ENCODE data around the gene LGALS9. TPM values are rescaled to one million over a fixed set of nuclear protein-coding genes. Genes with fewer than 3 reads are reported as not detected.

The LGALS9 gene
- total RNA-seq, 2 experiments from 2014 or later, result 33.7 to 33.8 TPM

- ChIA-PET POLR2A (interaction anchor here (0.9 to 1.2 kb wide), 2 partner anchors 52 to 130 kb away, joined by 3 to 5 read pairs; no protein-coding TSS in a partner anchor), CTCF (interaction anchor here (0.6 to 2.4 kb wide), 10 partner anchors 16 to 360 kb away, joined by 3 to 8 read pairs (median 3); no protein-coding TSS in a partner anchor)
- no peak for DNase-seq
- Mint-ChIP-seq H3K36me3 (ENCODE audit: low read depth) (peaks cover 32% of the 10 kb centered on the region), H3K4me3 (no peak overlapping the region), H3K9me3 (ENCODE audit: low read depth) (no peaks in the 10 kb centered on the region), H3K4me1 (peaks cover 13% of the 10 kb centered on the region), H3K27ac (peak overlapping the region; percentile 24), H3K27me3 (no peaks in the 10 kb centered on the region)
- intact Hi-C loops (cut with DNase I, micrococcal nuclease), result loop anchor here in 1 of 2 experiments (5.0 kb wide), 1 partner anchor 124 kb away; no protein-coding TSS in a partner anchor
- ATAC-seq, result no peak
These were observed 34.9 kb upstream of the LGALS9 start for GRCh38 chr17:27596096-27596495.

- no peak for DNase-seq
- ChIA-PET CTCF (interaction anchor here (0.6 to 2.4 kb wide), 5 partner anchors 16 to 360 kb away, joined by 3 to 8 read pairs (median 5); no protein-coding TSS in a partner anchor), POLR2A (interaction anchor here (1.2 kb wide), 1 partner anchor 130 kb away, joined by 3 read pairs; no protein-coding TSS in a partner anchor)
- no peaks in the 10 kb centered on the region for H3K9me3 Mint-ChIP-seq (ENCODE audit: low read depth)
- no peak overlapping the region for H3K4me3 Mint-ChIP-seq
- intact Hi-C loops (cut with DNase I, micrococcal nuclease), result loop anchor here in 1 of 2 experiments (5.0 kb wide), 1 partner anchor 124 kb away; no protein-coding TSS in a partner anchor
- H3K4me1 Mint-ChIP-seq, result peaks cover 19% of the 10 kb centered on the region
- peak overlapping the region; percentile 20 for H3K27ac Mint-ChIP-seq
- H3K27me3 Mint-ChIP-seq, result no peaks in the 10 kb centered on the region
- no peak for ATAC-seq
- peaks cover 34% of the 10 kb centered on the region for H3K36me3 Mint-ChIP-seq (ENCODE audit: low read depth)
These were observed 34.3 kb upstream of the LGALS9 start for GRCh38 chr17:27596566-27597187.

DNA sequence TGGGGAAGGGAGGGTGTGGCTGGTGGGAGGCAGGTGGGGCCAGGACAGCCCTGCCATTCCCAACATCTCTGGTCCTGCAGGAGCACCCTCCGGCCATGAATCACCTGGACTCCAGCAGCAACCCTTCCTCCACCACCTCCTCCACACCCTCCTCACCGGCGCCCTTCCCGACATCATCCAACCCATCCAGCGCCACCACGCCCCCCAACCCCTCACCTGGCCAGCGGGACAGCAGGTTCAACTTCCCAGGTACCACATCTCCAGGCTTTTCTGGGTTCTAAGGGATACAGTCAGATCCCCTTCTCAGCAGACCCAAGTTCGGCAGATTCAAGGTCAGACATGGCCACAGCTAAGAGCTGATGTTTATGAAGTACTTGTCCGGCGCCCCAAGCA, 33.8 kb upstream of the LGALS9 start:
- ATAC-seq, result no peak
- Mint-ChIP-seq H3K9me3 (ENCODE audit: low read depth) (no peaks in the 10 kb centered on the region), H3K4me3 (no peak overlapping the region), H3K27me3 (no peaks in the 10 kb centered on the region), H3K4me1 (peaks cover 21% of the 10 kb centered on the region), H3K36me3 (ENCODE audit: low read depth) (peaks cover 37% of the 10 kb centered on the region), H3K27ac (no peak overlapping the region)
- DNase-seq, result no peak
- ChIA-PET POLR2A (interaction anchor here (0.9 kb wide), 1 partner anchor 17 kb away, joined by 3 read pairs; no protein-coding TSS in a partner anchor), CTCF (interaction anchor here (0.6 to 1.3 kb wide), 7 partner anchors 10 to 243 kb away, joined by 3 to 5 read pairs (median 3); no protein-coding TSS in a partner anchor)
- intact Hi-C loops (cut with DNase I, micrococcal nuclease), result loop anchor here in 1 of 2 experiments (5.0 kb wide), 1 partner anchor 125 kb away; no protein-coding TSS in a partner anchor

- no peak for ATAC-seq
These were observed 33.1 kb upstream of the LGALS9 start for GRCh38 chr17:27597783-27598320.

DNA sequence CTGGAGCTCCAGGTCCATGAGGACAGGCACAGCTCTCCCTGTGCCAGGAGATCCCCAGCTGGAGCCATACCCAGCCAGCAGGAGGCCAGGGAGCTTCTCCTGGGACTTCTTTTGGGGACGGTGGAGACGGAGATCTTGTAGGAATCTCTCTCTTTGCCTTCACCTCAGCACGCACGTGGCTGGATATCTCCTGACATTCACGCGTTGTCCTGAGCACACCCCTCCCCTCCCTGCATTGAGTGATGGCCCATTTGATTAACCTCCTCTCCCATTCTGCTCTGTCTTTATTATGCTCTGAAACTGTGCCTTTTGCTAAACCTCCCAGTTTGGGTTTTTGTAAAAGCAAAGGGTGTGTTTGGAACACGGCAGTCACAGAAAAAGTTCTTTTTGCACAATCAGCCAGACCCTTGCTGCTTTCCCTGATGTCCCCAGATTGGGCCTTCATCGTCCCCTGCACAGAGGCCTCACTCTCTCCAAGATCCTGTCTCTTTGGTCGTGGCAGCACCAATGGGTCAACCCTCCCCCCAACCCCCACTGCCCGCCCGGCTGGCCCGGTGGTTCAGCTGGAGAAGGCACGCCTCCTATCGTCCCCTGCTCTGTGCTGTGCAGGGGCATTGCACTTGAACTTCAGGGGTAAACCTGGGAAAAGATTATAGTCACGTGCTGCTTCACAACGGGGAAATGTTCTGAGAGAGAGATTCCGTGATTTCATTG, 32.5 kb upstream of the LGALS9 start:
- ATAC-seq (no peak), DNase-seq (no peak)
- no peak overlapping the region for H3K4me3 Mint-ChIP-seq
- CTCF ChIA-PET, result interaction anchor here (0.7 to 7.5 kb wide), 20 partner anchors 9 to 362 kb away, joined by 3 to 87 read pairs (median 6); no protein-coding TSS in a partner anchor
- POLR2A ChIA-PET, result interaction anchor here (1.6 kb wide), 1 partner anchor 54 kb away, joined by 9 read pairs; no protein-coding TSS in a partner anchor
- peaks cover 36% of the 10 kb centered on the region for H3K36me3 Mint-ChIP-seq (ENCODE audit: low read depth)
- intact Hi-C loops (cut with DNase I, micrococcal nuclease), result loop anchor here (1.0 to 5.0 kb wide), 4 partner anchors 30 to 362 kb away; no protein-coding TSS in a partner anchor
- peaks cover 24% of the 10 kb centered on the region for H3K4me1 Mint-ChIP-seq
- H3K27ac Mint-ChIP-seq, result no peak overlapping the region
- H3K27me3 Mint-ChIP-seq, result no peaks in the 10 kb centered on the region
- no peaks in the 10 kb centered on the region for H3K9me3 Mint-ChIP-seq (ENCODE audit: low read depth)

More at GRCh38 chr17:27597783-27598320, 33.1 kb upstream of the LGALS9 start:
- intact Hi-C loops (cut with DNase I, micrococcal nuclease), result loop anchor here in 1 of 2 experiments (2.0 to 5.0 kb wide), 2 partner anchors 29 to 126 kb away; no protein-coding TSS in a partner anchor
- Mint-ChIP-seq H3K27ac (no peak overlapping the region), H3K4me3 (no peak overlapping the region), H3K36me3 (ENCODE audit: low read depth) (peaks cover 36% of the 10 kb centered on the region), H3K9me3 (ENCODE audit: low read depth) (no peaks in the 10 kb centered on the region), H3K27me3 (no peaks in the 10 kb centered on the region), H3K4me1 (peaks cover 24% of the 10 kb centered on the region)
- no peak for DNase-seq
- CTCF ChIA-PET, result interaction anchor here (0.7 to 2.7 kb wide), 7 partner anchors 8 to 243 kb away, joined by 3 to 18 read pairs (median 3); no protein-coding TSS in a partner anchor
- POLR2A ChIA-PET, result interaction anchor here (0.9 kb wide), 1 partner anchor 18 kb away, joined by 3 read pairs; no protein-coding TSS in a partner anchor

DNA sequence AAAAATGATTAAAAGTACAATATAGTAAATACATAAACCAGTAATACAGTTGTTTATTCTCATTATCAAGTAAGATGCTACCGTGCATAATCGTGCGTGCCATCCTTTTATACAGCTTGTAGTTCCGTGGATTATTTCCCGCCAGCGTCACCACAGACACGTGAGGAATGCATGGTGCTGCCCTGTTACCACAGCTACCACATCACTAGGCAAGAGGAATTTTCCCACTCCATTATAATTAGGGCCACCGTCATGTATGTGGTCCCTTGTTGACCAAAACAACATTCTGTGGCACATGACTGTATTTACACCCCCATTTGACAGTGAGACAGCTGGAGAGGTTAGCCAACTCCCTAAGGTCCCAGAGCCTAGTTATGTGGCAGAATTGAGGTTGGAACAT, 30.5 kb upstream of the LGALS9 start:
- H3K27ac Mint-ChIP-seq, result no peak overlapping the region
- CTCF ChIA-PET, result interaction anchor here (0.6 to 7.5 kb wide), 57 partner anchors 8 to 364 kb away, joined by 3 to 87 read pairs (median 6); partner anchors contain the start of genes KSR1 and LYRM9
- H3K4me3 Mint-ChIP-seq, result no peak overlapping the region
- ATAC-seq (no peak), DNase-seq (no peak)
- H3K27me3 Mint-ChIP-seq, result no peaks in the 10 kb centered on the region
- H3K4me1 Mint-ChIP-seq, result peaks cover 14% of the 10 kb centered on the region
- peaks cover 43% of the 10 kb centered on the region for H3K36me3 Mint-ChIP-seq (ENCODE audit: low read depth)
- intact Hi-C loops (cut with DNase I, micrococcal nuclease), result loop anchor here (1.0 to 5.0 kb wide), 5 partner anchors 32 to 356 kb away; no protein-coding TSS in a partner anchor
- POLR2A ChIA-PET, result interaction anchor here (0.5 to 1.6 kb wide), 6 partner anchors 55 to 145 kb away, joined by 3 to 16 read pairs (median 4); no protein-coding TSS in a partner anchor
- H3K9me3 Mint-ChIP-seq (ENCODE audit: low read depth), result no peaks in the 10 kb centered on the region

- Mint-ChIP-seq H3K4me1 (peaks cover 14% of the 10 kb centered on the region), H3K36me3 (ENCODE audit: low read depth) (peaks cover 44% of the 10 kb centered on the region), H3K4me3 (no peak overlapping the region), H3K27me3 (no peaks in the 10 kb centered on the region), H3K9me3 (ENCODE audit: low read depth) (no peaks in the 10 kb centered on the region), H3K27ac (no peak overlapping the region)
- CTCF ChIA-PET, result interaction anchor here (0.6 to 7.5 kb wide), 45 partner anchors 8 to 364 kb away, joined by 3 to 87 read pairs (median 4); partner anchors contain the start of gene KSR1
- ATAC-seq (peak; percentile 40), DNase-seq (peak; percentile 90)
- intact Hi-C loops (cut with DNase I, micrococcal nuclease), result loop anchor here in 1 of 2 experiments (1.0 to 5.0 kb wide), 9 partner anchors 29 to 357 kb away; partner anchors contain the start of gene KSR1
- POLR2A ChIA-PET, result no interaction called here
These were observed 29.7 kb upstream of the LGALS9 start for GRCh38 chr17:27601069-27601974.

DNA sequence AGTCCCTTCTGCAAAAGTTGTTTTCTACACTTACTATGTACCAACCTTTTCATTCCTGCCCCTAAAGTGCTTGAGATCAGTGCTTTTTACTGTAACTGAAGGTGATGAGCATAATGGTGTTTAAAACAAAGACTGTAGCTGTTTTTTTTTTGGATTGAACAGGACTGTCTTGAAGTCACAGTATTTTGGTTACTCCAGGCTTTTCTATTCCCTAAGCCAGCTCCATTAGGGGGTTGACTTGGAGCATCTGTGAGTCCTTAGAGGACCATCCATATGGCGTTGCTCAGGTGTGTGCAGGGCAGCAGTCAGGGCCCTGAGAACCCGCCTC, 29.0 kb upstream of the LGALS9 start:
- intact Hi-C loops (cut with DNase I, micrococcal nuclease), result loop anchor here in 1 of 2 experiments (1.0 to 5.0 kb wide), 9 partner anchors 30 to 357 kb away; partner anchors contain the start of gene KSR1
- Mint-ChIP-seq H3K27me3 (no peaks in the 10 kb centered on the region), H3K36me3 (ENCODE audit: low read depth) (peaks cover 42% of the 10 kb centered on the region), H3K27ac (no peak overlapping the region), H3K4me3 (no peak overlapping the region), H3K4me1 (peaks cover 14% of the 10 kb centered on the region), H3K9me3 (ENCODE audit: low read depth) (no peaks in the 10 kb centered on the region)
- no peak for ATAC-seq
- ChIA-PET POLR2A (no interaction called here), CTCF (interaction anchor here (0.5 to 7.5 kb wide), 35 partner anchors 9 to 365 kb away, joined by 3 to 87 read pairs (median 3); partner anchors contain the start of gene KSR1)
- DNase-seq, result no peak

DNA sequence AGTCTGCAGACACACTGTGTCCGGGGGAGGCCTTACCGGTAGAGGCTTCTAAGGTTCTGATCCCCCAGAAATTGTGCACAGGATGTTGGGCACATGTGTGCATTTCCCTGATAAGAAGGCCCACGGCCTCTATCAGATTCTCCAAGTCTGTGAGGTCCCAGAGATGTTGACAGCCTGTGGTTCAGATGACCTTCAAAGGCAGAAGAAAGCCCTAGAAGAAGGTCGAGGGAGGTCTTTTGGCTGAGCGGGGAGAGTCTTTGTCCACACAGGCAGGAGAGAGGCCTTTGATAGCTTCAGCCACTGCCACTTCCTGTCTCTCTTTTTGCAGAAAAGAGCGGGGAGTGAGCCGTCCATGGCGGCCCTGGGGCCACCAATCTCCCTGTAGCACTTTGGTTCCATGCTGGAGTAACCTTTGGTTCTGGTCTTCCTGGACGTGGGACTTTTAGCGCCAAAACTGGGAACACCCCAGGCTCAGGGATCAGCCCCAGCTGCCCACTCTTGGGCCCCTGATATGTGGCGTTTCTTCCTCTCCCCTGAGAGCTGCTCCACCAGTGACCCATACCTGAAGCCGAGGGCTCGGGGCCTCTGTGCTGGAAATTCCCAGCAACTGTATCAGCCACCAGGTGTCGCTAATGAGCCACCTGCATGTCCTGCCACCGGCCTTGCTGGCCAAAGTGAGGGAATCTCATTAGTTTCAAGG, 28.1 kb upstream of the LGALS9 start:
- Mint-ChIP-seq H3K4me3 (no peak overlapping the region), H3K36me3 (ENCODE audit: low read depth) (peaks cover 39% of the 10 kb centered on the region), H3K4me1 (peaks cover 14% of the 10 kb centered on the region), H3K27me3 (no peaks in the 10 kb centered on the region), H3K27ac (no peak overlapping the region), H3K9me3 (ENCODE audit: low read depth) (no peaks in the 10 kb centered on the region)
- POLR2A ChIA-PET, result no interaction called here
- DNase-seq (peak; percentile 85), ATAC-seq (peak; percentile 54)
- intact Hi-C loops (cut with DNase I, micrococcal nuclease), result loop anchor here (1.0 to 5.0 kb wide), 2 partner anchors 48 to 76 kb away; no protein-coding TSS in a partner anchor
- CTCF ChIA-PET, result interaction anchor here (0.5 to 7.5 kb wide), 37 partner anchors 8 to 366 kb away, joined by 3 to 87 read pairs (median 3); no protein-coding TSS in a partner anchor

Measured in activated CD4-positive, alpha-beta T cell treated with anti-CD3 and anti-CD28 coated beads for 36 hours (primary cell).